Right ventricle myocardium inferior (tissue), 1 donor: ENCODE measurements around the gene CRY1. TPM values are rescaled to one million over a fixed set of nuclear protein-coding genes. Genes with fewer than 3 reads are reported as not detected.

Experiments used
- ATAC-seq: fragments of 200-7000 bp; cut with Tn5 transposase; one replicate; pipeline ENCODE4 v1.9.1; 2020; ENCODE audit warnings: mild to moderate bottlenecking, moderate library complexity
- DNase-seq: peaks from one replicate; pipeline ENCODE4 v3.0.0; 2021; ENCODE audit errors: missing footprints
- intact Hi-C: fragments of 100-400 bp; cut with DNase I; formaldehyde crosslinking; loops from one replicate; pipeline ENCODE4 v1.11.0; 2022
- total RNA-seq: library from RNA; stranded (reverse); fragmentation: NEBNext Ultra II Directional; extraction: Animal tissue kit (Norgen Biotek cat#: 25700); gene quantifications from one replicate; pipeline ENCODE4 v1.2.1, GENCODE V29; 2021
- donor health status: DM: no; HTN: yes; CAD: no; lungs with severe emphysema.

The CRY1 gene
- total RNA-seq, 1 donor from 2014 or later: 7.4 TPM

DNA sequence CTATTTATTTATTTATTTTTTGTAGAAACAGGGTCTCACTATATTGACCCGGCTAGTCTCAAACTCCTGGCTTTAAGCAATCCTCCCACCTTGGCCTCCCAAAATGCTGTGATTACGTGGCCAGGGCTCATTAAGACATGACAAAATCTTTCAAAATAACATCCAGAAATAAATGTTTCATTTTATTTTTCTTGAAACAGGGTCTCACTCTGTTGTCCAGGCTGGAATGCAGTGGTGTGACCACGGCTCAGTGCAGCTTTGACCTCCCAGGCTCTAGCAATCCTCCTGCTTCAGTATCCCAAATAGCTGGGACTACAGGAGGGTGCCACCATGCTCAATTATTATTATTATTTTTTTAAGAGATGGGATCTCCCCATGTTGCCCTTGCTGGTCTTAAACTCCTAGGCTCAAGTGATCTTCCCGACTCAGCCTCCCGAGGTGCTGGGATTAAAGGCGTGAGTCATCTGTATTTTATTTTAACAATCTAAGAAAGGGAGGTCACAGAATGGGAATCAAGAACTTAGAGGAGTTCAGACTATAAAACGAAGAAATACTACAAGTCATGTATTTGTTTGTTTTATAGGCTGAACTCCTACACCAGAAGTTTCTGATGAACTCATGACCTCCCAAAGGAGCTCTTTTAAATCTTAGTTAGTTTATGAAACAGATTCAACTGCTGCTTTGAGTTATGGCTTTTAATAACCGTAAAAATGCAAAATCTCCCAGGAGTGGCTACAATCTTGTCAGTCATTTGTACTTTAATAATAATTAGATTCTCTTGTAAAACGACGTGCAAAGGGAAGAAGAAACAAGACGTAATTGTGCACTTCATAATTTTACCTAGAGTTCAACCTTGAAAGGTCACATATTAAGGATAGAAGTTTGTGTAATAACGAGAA, 139.7 kb downstream of the CRY1 start:
- intact Hi-C loops: loop anchor here (10.0 kb wide), 1 partner anchor 141 kb away; the partner anchor contains the start of gene CRY1
- ATAC-seq: no peak
- no peak for DNase-seq

- DNase-seq (no peak), ATAC-seq (no peak)
- intact Hi-C loops: loop anchor here (10.0 kb wide), 1 partner anchor 144 kb away; the partner anchor contains the start of gene CRY1
Measured at GRCh38 chr12:106950591-106950990, 142.8 kb downstream of the CRY1 start.

DNA sequence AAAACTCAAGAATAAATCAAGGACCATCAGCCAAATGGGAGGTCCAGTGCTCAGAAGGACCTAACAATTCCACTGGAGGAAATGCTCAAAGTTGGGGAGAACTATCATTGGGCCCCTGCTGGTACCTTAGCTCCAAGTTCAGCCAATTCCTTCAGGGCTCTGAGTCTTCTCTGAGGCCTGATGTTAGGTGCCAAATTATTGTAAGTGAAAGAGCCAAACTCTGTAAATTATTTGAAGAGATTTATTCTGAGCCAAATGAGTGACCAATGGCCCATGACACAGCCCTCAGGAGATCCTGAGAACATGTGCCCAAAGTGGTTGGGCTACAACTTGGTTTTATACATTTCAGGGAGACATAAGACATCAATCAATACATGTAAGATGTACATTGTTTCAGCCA, 145.9 kb downstream of the CRY1 start:
- DNase-seq: no peak
- no peak for ATAC-seq
- intact Hi-C loops: no loop called here

DNA sequence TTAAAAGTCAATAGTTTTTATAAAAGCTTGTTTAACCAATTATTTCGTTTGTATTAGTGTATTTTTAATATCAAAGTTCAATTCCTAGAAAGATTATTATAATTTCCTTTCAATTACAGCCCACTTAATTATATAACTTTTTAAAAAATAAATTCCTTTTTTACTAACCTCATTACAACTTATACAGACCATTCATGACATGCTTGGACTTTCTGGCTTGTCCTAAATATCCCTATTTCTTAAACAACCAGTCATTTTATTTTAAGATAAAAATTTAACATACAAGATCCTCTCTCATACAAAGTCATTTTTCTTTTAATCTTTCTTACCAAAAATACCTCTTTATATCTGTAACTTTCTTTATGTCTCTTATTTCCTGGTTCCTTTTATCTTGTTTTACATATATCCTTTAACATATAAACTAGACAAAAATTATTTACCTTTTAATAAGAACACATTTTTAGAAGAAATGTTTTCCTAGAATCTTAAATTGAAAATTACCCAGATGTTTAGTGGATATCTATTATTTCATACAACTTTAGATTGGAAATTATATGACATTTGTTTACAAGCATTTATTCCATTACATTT, 148.0 kb downstream of the CRY1 start:
- intact Hi-C loops: no loop called here
- no peak for DNase-seq
- ATAC-seq: no peak

GRCh38 chr12:106942775-106943174, 150.6 kb downstream of the CRY1 start:
- no peak for ATAC-seq
- DNase-seq: no peak
- intact Hi-C loops: no loop called here

DNA sequence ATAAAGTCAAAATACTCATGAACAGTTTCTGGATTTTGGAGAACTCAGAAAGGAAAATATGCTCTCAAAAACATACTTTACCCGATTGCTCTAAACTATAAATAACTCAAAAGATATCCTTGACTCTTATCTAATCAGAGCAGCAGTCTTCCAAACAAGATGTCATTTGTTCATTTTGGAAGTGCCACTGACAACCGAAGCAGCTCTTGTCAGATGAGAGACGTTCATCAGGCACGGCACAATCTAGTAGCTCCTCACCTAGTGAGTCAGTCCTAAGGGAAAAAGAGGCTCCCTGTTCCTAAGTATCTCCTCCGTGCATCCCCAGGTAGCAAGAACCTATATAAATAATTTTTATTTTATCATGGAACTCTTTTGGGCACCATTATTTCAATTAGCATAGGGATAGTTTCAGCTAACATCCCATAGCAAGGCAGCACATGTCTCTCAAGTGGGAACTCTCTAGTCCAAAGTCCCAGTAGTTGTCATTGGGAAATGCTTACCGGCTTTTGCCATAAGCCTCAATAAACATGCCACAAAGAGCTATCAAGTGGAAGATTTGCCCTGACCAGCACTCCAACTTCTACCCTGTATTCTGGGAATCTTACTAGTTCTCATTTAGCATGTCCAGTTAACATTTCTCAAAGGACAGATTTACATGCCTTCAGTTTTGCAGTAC, 151.7 kb downstream of the CRY1 start:
- DNase-seq: no peak
- intact Hi-C loops: no loop called here
- no peak for ATAC-seq

Other genes starting within 250 kb of the CRY1 start
- 35.8 TPM for gene TMEM263, start 137.6 kb downstream of the CRY1 start, total RNA-seq
- 33.1 TPM for gene MTERF2, start 106.4 kb downstream of the CRY1 start, total RNA-seq